Lung (tissue), 12 donors: ENCODE data around the gene PMPCA. TPM values are rescaled to one million over a fixed set of nuclear protein-coding genes. Genes with fewer than 3 reads are reported as not detected.

Experiments used
- ATAC-seq: fragments of 200-7000 bp; cut with Tn5 transposase; one replicate; pipeline ENCODE4 v1.9.1; 2020; ENCODE audit warnings: moderate number of reproducible peaks; ENCODE audit not compliant: insufficient read depth, low FRiP score
- DNase-seq, 3 donors: peaks; one replicate each; pipeline ENCODE4 v3.0.0-alpha.2; 2013 to 2017
- H3K27ac ChIP-seq, 2 donors: one replicate each; pipeline ENCODE4 v1.5.1; 2013; ENCODE audit warnings: mild to moderate bottlenecking in 2 of 2, moderate library complexity in 2 of 2, control low read depth in 1 of 2, inconsistent platforms in 1 of 2, low read depth in 1 of 2, low read length in 1 of 2
- H3K27me3 ChIP-seq, 3 donors: one replicate each; pipeline ENCODE4 v1.5.1; 2013; ENCODE audit warnings: low read length in 2 of 3; ENCODE audit not compliant: control insufficient read depth in 3 of 3, insufficient read depth in 3 of 3
- H3K36me3 ChIP-seq, 4 donors: one replicate each; pipeline ENCODE4 v1.5.1; 2013; ENCODE audit warnings: low read length in 4 of 4, mild to moderate bottlenecking in 1 of 4, moderate library complexity in 1 of 4; ENCODE audit not compliant: control insufficient read depth in 4 of 4, insufficient read depth in 4 of 4
- H3K4me1 ChIP-seq, 5 donors: one replicate each; pipeline ENCODE4 v1.5.1; 2013; ENCODE audit warnings: low read length in 5 of 5, mild to moderate bottlenecking in 2 of 5, moderate library complexity in 1 of 5; ENCODE audit not compliant: control insufficient read depth in 5 of 5, insufficient read depth in 5 of 5
- H3K4me3 ChIP-seq: one replicate; pipeline ENCODE4 v1.5.1; 2013; ENCODE audit warnings: mild to moderate bottlenecking, control low read depth, moderate library complexity
- H3K9ac ChIP-seq, 2 donors: one replicate each; pipeline ENCODE4 v1.5.1; 2013; ENCODE audit warnings: low read length in 2 of 2, control low read depth in 1 of 2; ENCODE audit not compliant: insufficient read depth in 1 of 2
- H3K9me3 ChIP-seq, 4 donors: one replicate each; pipeline ENCODE4 v1.5.1; 2013; ENCODE audit warnings: low read length in 3 of 4, mild to moderate bottlenecking in 1 of 4, moderate library complexity in 1 of 4; ENCODE audit not compliant: control insufficient read depth in 4 of 4, insufficient read depth in 3 of 4
- CTCF ChIP-seq: IDR thresholded peaks from 2 replicates; pipeline ENCODE4 v1.5.1; 2012; ENCODE audit warnings: mild to moderate bottlenecking; ENCODE audit errors: control extremely low read depth, extremely low read depth
- WGBS, 2 donors: extraction: QIAGEN DNeasy Blood & Tissue Kit; methylation state at CpG; one replicate each; pipeline ENCODE4 v1.1.7; 2013; 5-methylcytosine and 5-hydroxymethylcytosine counted together
- polyA plus RNA-seq, 2 donors: library from polyadenylated mRNA; stranded (reverse); fragments of 200-250 nt; gene quantifications; one replicate each; pipeline ENCODE4 v1.2.1, GENCODE V29; 2013
- total RNA-seq, 2 donors: library from RNA; depleted of rRNA in 1 of 2; stranded (reverse); fragments of >200 nt in 1 of 2; gene quantifications; one replicate each; pipeline ENCODE4 v1.2.1, GENCODE V29; 2014 to 2021
- donor health status: control.
- donor health status: control.
- donor health status: Bipolar disorder and iron deficiency.
- donor health status: healthy.
- donor health status: DM: yes; HTN: yes; CAD: no.

PMPCA gene
- total and polyA plus RNA-seq, 4 donors, result 26.5 to 46.7 (median 40.5) TPM

GRCh38 chr9:136455043-136456002 is 44.9 kb downstream of the PMPCA start:
- H3K36me3 ChIP-seq, result peaks cover 30 to 70% (median 41%) of the 10 kb centered on the region in 4 donors
- DNase-seq, result no peak

GRCh38 chr9:136456258-136456657 is 45.8 kb downstream of the PMPCA start:
- Histone ChIP-seq H3K9me3 (no peaks in the 10 kb centered on the region), H3K4me1 (no peaks in the 10 kb centered on the region), H3K27me3 (no peaks in the 10 kb centered on the region), H3K9ac (no peak overlapping the region), H3K27ac (no peak overlapping the region), H3K36me3 (peaks cover 30 to 68% (median 36%) of the 10 kb centered on the region in 4 donors), H3K4me3 (no peak overlapping the region)
- 88 to 91% methylated on average over 9 of the region's 9 CpGs for WGBS, 2 donors
- DNase-seq, result no peak
- ATAC-seq, result no peak
- TF ChIP-seq CTCF, result no peak

More at GRCh38 chr9:136455043-136456002, 44.9 kb downstream of the PMPCA start:
- TF ChIP-seq CTCF, result no peak
- H3K27ac ChIP-seq, result no peak overlapping the region
- no peak overlapping the region for H3K9ac ChIP-seq
- no peaks in the 10 kb centered on the region for H3K9me3 ChIP-seq
- H3K27me3 ChIP-seq, result no peaks in the 10 kb centered on the region
- H3K4me3 ChIP-seq, result no peak overlapping the region
- H3K4me1 ChIP-seq, result no peaks in the 10 kb centered on the region
- 94 to 96% methylated on average over 43 of the region's 43 CpGs for WGBS, 2 donors
- no peak for ATAC-seq

- H3K9ac ChIP-seq, result no peak overlapping the region
- H3K9me3 ChIP-seq, result no peaks in the 10 kb centered on the region
- H3K4me1 ChIP-seq, result no peaks in the 10 kb centered on the region
- no peaks in the 10 kb centered on the region for H3K27me3 ChIP-seq
- no peak overlapping the region for H3K4me3 ChIP-seq
- H3K27ac ChIP-seq, result no peak overlapping the region
- ATAC-seq (no peak), DNase-seq (no peak)
- WGBS, 2 donors, result 97 to 98% methylated on average over 24 of the region's 24 CpGs
- H3K36me3 ChIP-seq, result peaks cover 27 to 70% (median 35%) of the 10 kb centered on the region in 4 donors
- TF ChIP-seq CTCF, result no peak
Observed at GRCh38 chr9:136457326-136457725, 46.9 kb downstream of the PMPCA start.
